Smooth muscle cell (in vitro differentiated cells): ENCODE results near the gene SCLY. TPM values are rescaled to one million over a fixed set of nuclear protein-coding genes. Genes with fewer than 3 reads are reported as not detected.

Experiments used
- DNase-seq: peaks from one replicate; lab custom pipeline; 2025; ENCODE audit not compliant: unreplicated experiment; lab: John Stamatoyannopoulos, UW
- H2AFZ ChIP-seq: fragments of 200-600 bp; sonication (generic); 2 replicates; pipeline ENCODE4 v1.6.0; 2016; ENCODE audit warnings: antibody characterized with exemption, low read depth, mild to moderate bottlenecking
- H3F3A ChIP-seq: fragments of 200-600 bp; sonication (generic); 2 replicates; pipeline ENCODE4 v1.6.0; 2017; ENCODE audit warnings: antibody characterized with exemption, low read depth
- H3K27ac ChIP-seq: fragments of 200-600 bp; sonication (generic); 2 replicates; pipeline ENCODE4 v1.5.1; 2016; ENCODE audit warnings: low read depth, mild to moderate bottlenecking
- H3K27me3 ChIP-seq: fragments of 200-600 bp; sonication (generic); 2 replicates; pipeline ENCODE4 v1.6.1; 2016; ENCODE audit warnings: low read depth, mild to moderate bottlenecking
- H3K36me3 ChIP-seq: fragments of 200-600 bp; sonication (generic); 2 replicates; pipeline ENCODE4 v1.5.1; 2016; ENCODE audit warnings: low read depth
- H3K4me1 ChIP-seq: fragments of 200-600 bp; sonication (generic); 2 replicates; pipeline ENCODE4 v1.5.1; 2016; ENCODE audit warnings: low read depth
- H3K4me2 ChIP-seq: fragments of 200-600 bp; sonication (generic); 2 replicates; pipeline ENCODE4 v1.6.0; 2016; ENCODE audit warnings: mild to moderate bottlenecking
- H3K4me3 ChIP-seq: fragments of 200-600 bp; sonication (generic); 2 replicates; pipeline ENCODE4 v1.5.1; 2016; ENCODE audit warnings: mild to moderate bottlenecking
- H3K79me2 ChIP-seq: fragments of 200-600 bp; sonication (generic); 2 replicates; pipeline ENCODE4 v1.6.0; 2016; ENCODE audit warnings: low read depth, mild to moderate bottlenecking
- H3K9ac ChIP-seq: fragments of 200-600 bp; sonication (generic); 2 replicates; pipeline ENCODE4 v1.6.0; 2016; ENCODE audit warnings: low read depth
- H3K9me3 ChIP-seq: fragments of 200-600 bp; sonication (generic); replicated peaks from 2 replicates; pipeline ENCODE4 v1.5.1; 2016; ENCODE audit warnings: low read depth
- H4K20me1 ChIP-seq: fragments of 200-600 bp; sonication (generic); 2 replicates; pipeline ENCODE4 v1.6.0; 2016; ENCODE audit warnings: low read depth
- WGBS: methylation state at CpG from one replicate; pipeline ENCODE4 v1.1.7; 2016; ENCODE audit warnings: low lambda C conversion rate; 5-methylcytosine and 5-hydroxymethylcytosine counted together
- polyA plus RNA-seq: library from polyadenylated mRNA; unstranded; fragments of >200 nt; fragmentation: Nextera tagmentation; extraction: Ambion mirVana; gene quantifications from 2 replicates; pipeline ENCODE4 v1.2.1, GENCODE V29; 2016
- total RNA-seq: library from RNA; depleted of rRNA; stranded (reverse); fragments of >200 nt; gene quantifications from 2 replicates; pipeline ENCODE4 v1.2.3, GENCODE V29; 2014
- TF ChIP-seq, protein P1 (sequence below): fragments of 200-600 bp; sonication (generic); IDR thresholded peaks from 2 replicates; pipeline ENCODE4 v1.5.1; 2017; ENCODE audit warnings: borderline replicate concordance, mild to moderate bottlenecking, antibody characterized with exemption; ENCODE audit not compliant: insufficient read depth, poor library complexity, severe bottlenecking

SCLY gene
- total and polyA plus RNA-seq, 2 experiments from 2014 or later: 7.6 to 12.9 TPM

DNA sequence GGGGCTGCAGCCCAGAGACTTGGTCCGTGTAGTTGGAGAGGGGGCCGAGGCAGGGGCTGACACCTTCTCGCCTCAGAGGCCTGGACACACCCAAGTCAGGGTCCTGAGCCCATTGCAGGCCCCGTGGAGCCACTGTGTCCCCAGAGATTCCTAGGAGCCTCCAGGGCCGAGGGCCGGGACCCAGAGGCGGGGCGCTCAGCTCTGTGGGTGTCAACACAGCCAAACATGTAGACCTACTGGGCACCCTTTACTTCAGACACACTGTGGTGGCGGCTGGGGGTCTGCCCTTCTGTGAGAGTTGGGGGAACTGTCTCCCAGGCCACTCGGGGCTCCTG is 38.9 kb downstream of the SCLY start:
- Histone ChIP-seq H3K9me3 (no peaks in the 10 kb centered on the region), H3K27me3 (no peaks in the 10 kb centered on the region), H4K20me1 (no peaks in the 10 kb centered on the region), H2AFZ (no peak overlapping the region), H3K4me2 (no peak overlapping the region), H3K36me3 (no peaks in the 10 kb centered on the region), H3K79me2 (no peaks in the 10 kb centered on the region), H3K4me1 (no peaks in the 10 kb centered on the region), H3K9ac (no peak overlapping the region), H3K4me3 (no peak overlapping the region), H3F3A (no peaks in the 10 kb centered on the region), H3K27ac (no peak overlapping the region)
- 93% methylated on average over 10 of the region's 10 CpGs for WGBS
- TF ChIP-seq, protein P1, sequence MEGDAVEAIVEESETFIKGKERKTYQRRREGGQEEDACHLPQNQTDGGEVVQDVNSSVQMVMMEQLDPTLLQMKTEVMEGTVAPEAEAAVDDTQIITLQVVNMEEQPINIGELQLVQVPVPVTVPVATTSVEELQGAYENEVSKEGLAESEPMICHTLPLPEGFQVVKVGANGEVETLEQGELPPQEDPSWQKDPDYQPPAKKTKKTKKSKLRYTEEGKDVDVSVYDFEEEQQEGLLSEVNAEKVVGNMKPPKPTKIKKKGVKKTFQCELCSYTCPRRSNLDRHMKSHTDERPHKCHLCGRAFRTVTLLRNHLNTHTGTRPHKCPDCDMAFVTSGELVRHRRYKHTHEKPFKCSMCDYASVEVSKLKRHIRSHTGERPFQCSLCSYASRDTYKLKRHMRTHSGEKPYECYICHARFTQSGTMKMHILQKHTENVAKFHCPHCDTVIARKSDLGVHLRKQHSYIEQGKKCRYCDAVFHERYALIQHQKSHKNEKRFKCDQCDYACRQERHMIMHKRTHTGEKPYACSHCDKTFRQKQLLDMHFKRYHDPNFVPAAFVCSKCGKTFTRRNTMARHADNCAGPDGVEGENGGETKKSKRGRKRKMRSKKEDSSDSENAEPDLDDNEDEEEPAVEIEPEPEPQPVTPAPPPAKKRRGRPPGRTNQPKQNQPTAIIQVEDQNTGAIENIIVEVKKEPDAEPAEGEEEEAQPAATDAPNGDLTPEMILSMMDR: no peak
- no peak for DNase-seq

DNA sequence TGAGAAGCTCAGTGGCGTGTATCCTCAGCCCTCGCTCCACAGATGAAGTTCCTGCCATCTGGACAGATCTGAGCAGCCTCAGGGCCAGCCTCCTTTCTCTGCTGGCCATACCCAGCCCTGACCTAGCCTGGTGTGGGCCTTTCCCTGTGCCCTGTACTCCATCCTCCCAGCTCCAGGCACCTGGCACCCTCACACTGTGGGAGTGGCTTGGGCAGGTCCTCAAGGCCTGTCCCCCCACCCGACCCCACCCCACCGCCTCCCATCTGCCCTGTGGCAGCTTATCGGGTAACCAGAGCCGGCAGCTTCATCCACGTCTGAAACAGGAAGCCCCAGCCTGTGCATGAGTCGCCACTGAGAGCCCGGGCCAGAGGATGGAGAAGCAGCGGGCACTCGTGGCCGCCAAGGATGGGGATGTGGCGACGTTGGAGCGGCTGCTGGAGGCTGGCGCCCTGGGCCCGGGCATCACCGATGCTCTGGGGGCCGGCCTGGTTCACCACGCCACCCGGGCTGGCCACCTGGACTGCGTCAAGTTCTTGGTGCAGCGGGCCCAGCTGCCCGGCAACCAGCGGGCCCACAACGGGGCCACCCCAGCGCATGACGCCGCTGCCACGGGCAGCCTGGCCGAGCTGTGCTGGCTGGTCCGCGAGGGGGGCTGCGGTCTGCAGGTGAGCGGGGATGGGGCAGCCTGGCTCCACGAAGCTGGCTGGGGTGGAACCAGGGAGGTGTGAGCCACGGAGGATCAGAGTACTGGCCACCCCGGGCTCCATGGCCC is 39.4 kb downstream of the SCLY start, which contains the start of gene ESPNL:
ESPNL (plus strand) TSS at position 292 of the 772 bp plus-strand sequence; CDS start at position 372, 80 bp downstream.
- no peak for DNase-seq
- Histone ChIP-seq H2AFZ (no peak within 1 kb of the TSS), H3K4me2 (no peak within 1 kb of the TSS), H4K20me1 (no peaks in the 10 kb centered on the region), H3K9me3 (no peaks in the 10 kb centered on the region), H3K79me2 (no peaks in the 10 kb centered on the region), H3K27ac (no peak within 1 kb of the TSS), H3F3A (no peaks in the 10 kb centered on the region), H3K9ac (no peak within 1 kb of the TSS), H3K4me1 (no peaks in the 10 kb centered on the region), H3K4me3 (no peak within 1 kb of the TSS), H3K36me3 (no peaks in the 10 kb centered on the region), H3K27me3 (no peaks in the 10 kb centered on the region)
- TF ChIP-seq, protein P1: no peak
- WGBS: 89% methylated on average over 32 of the region's 38 CpGs

GRCh38 chr2:238100821-238101771 is 40.3 kb downstream of the SCLY start:
- no peak overlapping the region for H3K4me3 ChIP-seq
- no peak for DNase-seq
- no peaks in the 10 kb centered on the region for H4K20me1 ChIP-seq

More at GRCh38 chr2:238100821-238101771, 40.3 kb downstream of the SCLY start:
- H3K27me3 ChIP-seq: no peaks in the 10 kb centered on the region
- no peak overlapping the region for H3K4me2 ChIP-seq
- 89% methylated on average over 28 of the region's 28 CpGs for WGBS
- H3K9me3 ChIP-seq: no peaks in the 10 kb centered on the region
- H3K9ac ChIP-seq: no peak overlapping the region
- H2AFZ ChIP-seq: no peak overlapping the region
- H3K36me3 ChIP-seq: no peaks in the 10 kb centered on the region
- no peaks in the 10 kb centered on the region for H3F3A ChIP-seq
- no peak overlapping the region for H3K27ac ChIP-seq
- no peaks in the 10 kb centered on the region for H3K79me2 ChIP-seq
- TF ChIP-seq, protein P1: no peak
- no peaks in the 10 kb centered on the region for H3K4me1 ChIP-seq
